Mucosa of rectum (tissue), 2 donors: Measurements from ENCODE around the gene LRRC40.

Experiments used
- H3K27ac ChIP-seq, 2 donors: one replicate each; pipeline ENCODE4 v1.7.0; 2013; ENCODE audit warnings: inconsistent platforms in 2 of 2, low read depth in 2 of 2, low read length in 2 of 2
- H3K27me3 ChIP-seq, 2 donors: one replicate each; pipeline ENCODE4 v1.7.0; 2013; ENCODE audit warnings: low read length in 2 of 2; ENCODE audit not compliant: control insufficient read depth in 2 of 2, insufficient read depth in 2 of 2
- H3K36me3 ChIP-seq, 2 donors: one replicate each; pipeline ENCODE4 v1.7.0; 2013; ENCODE audit warnings: low read length in 2 of 2; ENCODE audit not compliant: control insufficient read depth in 2 of 2, insufficient read depth in 2 of 2
- H3K4me1 ChIP-seq, 2 donors: one replicate each; pipeline ENCODE4 v1.7.0; 2013; ENCODE audit warnings: low read length in 2 of 2, mild to moderate bottlenecking in 1 of 2; ENCODE audit not compliant: control insufficient read depth in 2 of 2, insufficient read depth in 2 of 2
- H3K4me3 ChIP-seq, 2 donors: one replicate each; pipeline ENCODE4 v1.7.0; 2013; ENCODE audit warnings: low read length in 2 of 2
- H3K9ac ChIP-seq, 2 donors: one replicate each; pipeline ENCODE4 v1.7.0; 2013; ENCODE audit warnings: low read length in 2 of 2, low read depth in 1 of 2, mild to moderate bottlenecking in 1 of 2
- H3K9me3 ChIP-seq, 2 donors: one replicate each; pipeline ENCODE4 v1.7.0; 2013; ENCODE audit warnings: low read length in 2 of 2; ENCODE audit not compliant: control insufficient read depth in 2 of 2
- donor health status: healthy.
- donor health status: Normal muscosa, but diverticular disease.

Gene LRRC40

GRCh38 chr1:70171512-70171911 is 33.9 kb downstream of the LRRC40 start:
- H3K36me3 ChIP-seq = peaks cover 0 to 5% of the 10 kb centered on the region in 2 donors
- H3K27me3 ChIP-seq = no peaks in the 10 kb centered on the region
- H3K4me3 ChIP-seq = no peak overlapping the region
- no peaks in the 10 kb centered on the region for H3K4me1 ChIP-seq
- H3K9me3 ChIP-seq = no peaks in the 10 kb centered on the region
- no peak overlapping the region for H3K9ac ChIP-seq
- H3K27ac ChIP-seq = no peak overlapping the region

- H3K27me3 ChIP-seq = no peaks in the 10 kb centered on the region
- no peak overlapping the region for H3K9ac ChIP-seq
- no peak overlapping the region for H3K27ac ChIP-seq
- H3K36me3 ChIP-seq = peaks cover 0 to 5% of the 10 kb centered on the region in 2 donors
- H3K4me3 ChIP-seq = no peak overlapping the region
- no peaks in the 10 kb centered on the region for H3K9me3 ChIP-seq
- H3K4me1 ChIP-seq = no peaks in the 10 kb centered on the region
These were observed 36.1 kb downstream of the LRRC40 start for GRCh38 chr1:70169018-70169839.

GRCh38 chr1:70168283-70168682 is 37.1 kb downstream of the LRRC40 start:
- H3K4me1 ChIP-seq = no peaks in the 10 kb centered on the region
- no peak overlapping the region for H3K9ac ChIP-seq
- no peak overlapping the region for H3K4me3 ChIP-seq
- no peaks in the 10 kb centered on the region for H3K9me3 ChIP-seq
- H3K36me3 ChIP-seq = peaks cover 0 to 5% of the 10 kb centered on the region in 2 donors
- H3K27ac ChIP-seq = no peak overlapping the region
- no peaks in the 10 kb centered on the region for H3K27me3 ChIP-seq

- Histone ChIP-seq H3K9ac (no peak overlapping the region), H3K9me3 (no peaks in the 10 kb centered on the region), H3K27ac (no peak overlapping the region), H3K4me3 (no peak overlapping the region), H3K36me3 (peaks cover 0 to 2% of the 10 kb centered on the region in 2 donors), H3K4me1 (no peaks in the 10 kb centered on the region), H3K27me3 (no peaks in the 10 kb centered on the region)
These were observed 41.0 kb downstream of the LRRC40 start for GRCh38 chr1:70164350-70164749.

GRCh38 chr1:70156529-70157120 is 48.8 kb downstream of the LRRC40 start:
- H3K4me3 ChIP-seq = no peak overlapping the region
- H3K27me3 ChIP-seq = no peaks in the 10 kb centered on the region
- H3K36me3 ChIP-seq = no peaks in the 10 kb centered on the region
- H3K9ac ChIP-seq = no peak overlapping the region
- H3K4me1 ChIP-seq = no peaks in the 10 kb centered on the region
- no peaks in the 10 kb centered on the region for H3K9me3 ChIP-seq
- no peak overlapping the region for H3K27ac ChIP-seq

GRCh38 chr1:70153739-70154138 is 51.6 kb downstream of the LRRC40 start:
- H3K36me3 ChIP-seq = no peaks in the 10 kb centered on the region
- H3K27ac ChIP-seq = no peak overlapping the region
- H3K9ac ChIP-seq = no peak overlapping the region
- no peaks in the 10 kb centered on the region for H3K4me1 ChIP-seq
- H3K4me3 ChIP-seq = no peak overlapping the region
- H3K9me3 ChIP-seq = no peaks in the 10 kb centered on the region
- no peaks in the 10 kb centered on the region for H3K27me3 ChIP-seq

GRCh38 chr1:70150444-70150843 is 54.9 kb downstream of the LRRC40 start:
- Histone ChIP-seq H3K4me3 (no peak overlapping the region), H3K9ac (no peak overlapping the region), H3K4me1 (no peaks in the 10 kb centered on the region), H3K36me3 (no peaks in the 10 kb centered on the region), H3K27ac (no peak overlapping the region), H3K9me3 (no peaks in the 10 kb centered on the region), H3K27me3 (no peaks in the 10 kb centered on the region)

- H3K27me3 ChIP-seq = no peaks in the 10 kb centered on the region
- H3K9me3 ChIP-seq = no peaks in the 10 kb centered on the region
- H3K36me3 ChIP-seq = no peaks in the 10 kb centered on the region
These were observed 58.9 kb downstream of the LRRC40 start for GRCh38 chr1:70146488-70146887.

GRCh38 chr1:70143048-70143659 is 62.2 kb downstream of the LRRC40 start:
- Histone ChIP-seq H3K9me3 (no peaks in the 10 kb centered on the region), H3K27me3 (no peaks in the 10 kb centered on the region), H3K9ac (no peak overlapping the region), H3K27ac (no peak overlapping the region), H3K4me1 (peaks cover 0 to 3% of the 10 kb centered on the region in 2 donors), H3K36me3 (no peaks in the 10 kb centered on the region), H3K4me3 (no peak overlapping the region)

More at GRCh38 chr1:70146488-70146887, 58.9 kb downstream of the LRRC40 start:
- no peaks in the 10 kb centered on the region for H3K4me1 ChIP-seq
- no peak overlapping the region for H3K4me3 ChIP-seq
- no peak overlapping the region for H3K27ac ChIP-seq
- no peak overlapping the region for H3K9ac ChIP-seq

GRCh38 chr1:70142075-70142474 is 63.3 kb downstream of the LRRC40 start:
- H3K4me1 ChIP-seq = peaks cover 0 to 3% of the 10 kb centered on the region in 2 donors
- H3K27me3 ChIP-seq = no peaks in the 10 kb centered on the region
- no peaks in the 10 kb centered on the region for H3K36me3 ChIP-seq
- no peak overlapping the region for H3K4me3 ChIP-seq
- H3K27ac ChIP-seq = no peak overlapping the region
- H3K9me3 ChIP-seq = no peaks in the 10 kb centered on the region
- no peak overlapping the region for H3K9ac ChIP-seq
